Transverse colon (tissue), 4 donors: ENCODE measurements around the gene PSEN2.
"Not testable (repeated sequence)": the region's sequence is repeated elsewhere in the genome, so short reads cannot be mapped to it uniquely, and the experiment has no call there.

Experiments
- CTCF ChIP-seq, 5 experiments: fragments of 200-600 bp in 3 of 5; fragments of 450-650 bp in 2 of 5; sonication (generic) in 3 of 5; IDR thresholded peaks; 1 replicate in 2 of 5; 2 replicates in 3 of 5; pipeline ENCODE4 v1.5.1; 2016 to 2017; ENCODE audit warnings: antibody characterized with exemption in 5 of 5, inconsistent platforms in 3 of 5, mild to moderate bottlenecking in 2 of 5, moderate library complexity in 1 of 5
- EP300 ChIP-seq: sonication (generic); formaldehyde crosslinking; IDR thresholded peaks from one replicate; pipeline ENCODE4 v1.6.1; 2017; ENCODE audit warnings: antibody characterized with exemption, low read depth
- POLR2A ChIP-seq: fragments of 450-650 bp; IDR thresholded peaks from one replicate; pipeline ENCODE4 v1.6.1; 2016; ENCODE audit warnings: antibody characterized with exemption, mild to moderate bottlenecking, moderate library complexity
- POLR2AphosphoS5 ChIP-seq, 3 donors: sonication (generic); formaldehyde crosslinking; IDR thresholded peaks; one replicate each; pipeline ENCODE4 v1.6.1; 2016; ENCODE audit warnings: antibody characterized with exemption in 3 of 3

DNA sequence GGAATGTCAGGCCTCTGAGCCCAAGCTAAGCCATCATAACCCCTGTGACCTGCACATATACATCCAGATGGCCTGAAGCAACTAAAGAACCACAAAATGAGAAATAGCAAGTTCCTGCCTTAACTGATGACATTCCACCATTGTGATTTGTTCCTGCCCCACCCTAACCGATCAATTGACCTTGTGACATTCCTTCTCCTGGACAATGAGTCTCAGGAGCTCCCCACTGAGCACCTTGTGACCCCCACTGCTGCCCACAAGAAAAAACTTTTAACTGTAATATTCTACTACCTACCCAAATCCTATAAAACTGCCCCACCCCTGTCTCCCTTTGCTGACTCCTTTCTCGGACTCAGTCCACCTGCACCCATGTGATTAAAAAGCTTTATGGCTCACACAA, 32.5 kb upstream of the PSEN2 start:
- not testable (repeated sequence) for TF ChIP-seq POLR2AphosphoS5 (IDR thresholded peaks at IDR 0.05); CTCF (IDR thresholded peaks at IDR 0.05); POLR2A; EP300
